ENCODE data around the gene MAGI2.
"Not testable (repeated sequence)": the region's sequence is repeated elsewhere in the genome, so short reads cannot be mapped to it uniquely, and the experiment has no call there.

MAGI2 gene

GRCh38 chr7:79035858-79036257 lies 417.6 kb downstream of the MAGI2 start:
- DNase-seq: no peak

GRCh38 chr7:79034730-79035129 lies 418.7 kb downstream of the MAGI2 start:
- no peak for DNase-seq

GRCh38 chr7:79019711-79020110 lies 433.8 kb downstream of the MAGI2 start:
- DNase-seq: not testable (repeated sequence)

GRCh38 chr7:79011921-79012320 lies 441.5 kb downstream of the MAGI2 start:
- DNase-seq: no peak

DNA sequence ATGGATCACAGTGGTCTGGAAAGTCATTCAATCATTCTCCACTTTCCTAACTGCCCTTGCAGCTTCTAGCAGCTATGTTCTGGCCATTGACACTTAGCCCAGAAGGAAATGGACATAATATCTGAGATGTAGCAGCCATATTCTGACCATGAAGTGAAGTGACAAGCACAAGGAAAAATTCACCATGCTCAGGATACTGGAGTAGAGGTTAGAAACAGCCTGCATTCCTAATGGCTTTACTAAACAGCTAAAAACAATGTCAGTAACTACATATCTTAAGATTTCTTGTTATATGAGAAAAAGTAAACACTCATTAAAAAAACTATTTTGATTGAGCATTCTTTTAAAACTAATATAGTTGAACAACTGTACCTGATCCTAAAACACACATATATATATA lies 443.8 kb downstream of the MAGI2 start:
- no peak for DNase-seq

GRCh38 chr7:79008786-79009185 lies 444.7 kb downstream of the MAGI2 start:
- DNase-seq: no peak

- DNase-seq: no peak
Measured at GRCh38 chr7:78996013-78996412, 457.5 kb downstream of the MAGI2 start.

DNA sequence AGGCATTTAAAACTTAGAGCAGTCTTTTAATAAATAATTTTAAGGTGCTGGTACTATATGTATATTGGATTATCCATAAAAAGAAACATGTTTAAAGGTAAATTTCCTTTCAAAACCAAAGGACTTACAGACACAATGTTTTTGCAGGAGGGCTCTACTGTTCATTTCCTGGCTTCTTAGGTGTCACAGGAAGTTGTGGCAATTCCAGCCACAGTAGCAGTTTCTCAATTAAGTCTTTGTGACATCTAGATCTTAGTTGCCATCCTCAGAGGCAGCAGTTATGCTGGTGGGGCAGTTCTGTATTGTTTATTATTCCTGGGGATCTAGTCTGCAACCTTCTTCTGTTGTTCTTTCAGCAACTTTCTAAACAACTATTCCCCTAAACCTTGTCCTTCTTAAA lies 460.1 kb downstream of the MAGI2 start:
- DNase-seq: no peak

DNA sequence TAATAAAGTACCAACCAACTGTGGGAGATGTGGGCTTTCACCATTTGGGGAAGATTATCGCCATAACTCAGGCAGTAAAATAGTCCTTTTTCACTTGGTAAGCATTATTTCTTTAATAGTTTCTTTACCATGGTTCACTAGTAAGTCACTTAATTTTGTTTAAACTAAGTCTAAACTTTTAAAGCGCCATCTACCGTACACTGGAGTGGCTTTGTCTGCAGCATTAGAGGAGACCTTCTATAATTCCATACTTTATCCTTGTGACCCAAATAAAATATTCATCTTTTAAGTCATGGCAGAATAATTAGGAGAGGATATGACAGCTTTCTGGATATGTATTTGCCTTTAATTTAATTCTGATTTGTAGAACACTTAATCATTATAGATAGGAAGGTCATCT lies 468.0 kb downstream of the MAGI2 start:
- no peak for DNase-seq

GRCh38 chr7:78983483-78983882 lies 470.0 kb downstream of the MAGI2 start:
- DNase-seq: no peak

DNA sequence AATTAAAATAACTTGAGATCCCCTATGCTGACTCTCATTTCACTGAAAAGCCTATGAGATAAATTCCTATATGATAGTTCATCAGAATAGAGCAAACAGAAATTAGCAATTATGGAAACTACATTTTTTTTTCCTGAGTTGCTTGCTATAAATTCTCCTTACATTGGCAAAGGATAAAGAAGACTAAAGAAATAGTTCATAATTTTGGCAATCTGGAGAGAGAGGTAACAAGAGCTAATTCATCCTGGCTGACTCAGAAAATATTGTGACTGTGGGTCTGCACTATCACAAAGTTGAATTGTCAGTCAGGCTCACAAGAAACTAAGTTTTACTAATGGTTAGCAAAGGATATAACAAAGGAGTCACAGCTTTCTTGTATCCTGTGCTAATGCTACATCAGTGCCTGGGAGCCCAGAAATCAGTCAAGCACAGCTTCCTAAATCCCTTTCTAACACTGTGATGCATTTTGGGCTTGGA lies 483.0 kb downstream of the MAGI2 start:
- DNase-seq: no peak

GRCh38 chr7:78968951-78969350 lies 484.5 kb downstream of the MAGI2 start:
- no peak for DNase-seq

DNA sequence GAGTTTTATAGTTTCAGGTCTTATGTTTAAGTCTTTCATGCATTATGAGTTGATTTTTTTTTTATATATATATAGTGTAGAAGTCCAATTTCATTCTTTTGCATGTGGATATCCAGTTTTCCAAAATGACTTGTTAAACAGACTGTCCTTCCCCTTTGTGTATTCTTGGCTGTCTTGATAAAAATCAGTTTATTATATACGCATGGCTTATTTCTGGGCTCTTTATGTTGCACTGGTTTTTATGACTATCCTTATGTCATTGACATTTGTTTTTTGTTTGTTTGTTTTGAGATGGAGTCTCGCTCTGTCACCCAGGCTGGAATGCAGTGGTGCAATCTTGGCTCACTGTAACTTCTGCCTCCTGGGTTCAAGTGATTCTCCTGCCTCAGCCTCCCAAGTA lies 485.9 kb downstream of the MAGI2 start:
- not testable (repeated sequence) for DNase-seq

DNA sequence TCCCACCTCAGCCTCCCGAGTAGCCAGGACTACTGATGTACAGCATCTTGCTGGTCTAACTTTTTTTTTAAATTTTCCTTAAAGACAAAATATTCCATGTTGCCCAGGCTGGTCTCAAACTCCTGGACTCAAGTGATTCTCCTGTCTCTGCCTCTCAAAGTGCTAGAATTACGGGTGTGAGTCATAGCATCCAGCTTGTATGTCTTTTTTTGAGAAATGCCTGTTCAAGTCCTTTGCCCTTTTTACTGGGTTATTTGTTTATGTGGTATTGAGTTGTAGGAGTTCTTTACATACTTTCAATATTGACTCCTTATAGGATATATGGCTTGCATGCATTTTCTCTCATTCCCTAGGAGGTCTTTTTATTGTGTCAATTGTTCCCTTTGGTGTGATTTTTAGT lies 486.4 kb downstream of the MAGI2 start:
- DNase-seq: no peak

DNA sequence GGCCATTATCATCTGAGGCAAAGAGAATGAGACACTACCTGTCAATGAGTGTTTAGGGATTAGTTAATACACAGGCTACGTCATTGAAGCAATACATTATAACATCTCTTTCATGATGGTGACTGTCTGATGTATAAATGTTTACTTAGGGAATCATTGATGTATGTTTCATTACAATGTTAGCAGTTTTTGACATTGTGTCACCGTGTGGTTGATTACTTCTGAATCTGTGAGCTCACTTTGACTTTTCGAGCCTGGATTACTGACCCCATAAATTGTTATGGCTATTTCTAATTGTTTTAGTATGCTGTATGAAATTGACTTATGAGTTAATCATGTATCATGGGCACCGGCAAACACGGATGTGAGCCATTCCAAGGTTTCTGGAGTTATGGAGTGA lies 494.0 kb downstream of the MAGI2 start:
- DNase-seq: no peak

DNA sequence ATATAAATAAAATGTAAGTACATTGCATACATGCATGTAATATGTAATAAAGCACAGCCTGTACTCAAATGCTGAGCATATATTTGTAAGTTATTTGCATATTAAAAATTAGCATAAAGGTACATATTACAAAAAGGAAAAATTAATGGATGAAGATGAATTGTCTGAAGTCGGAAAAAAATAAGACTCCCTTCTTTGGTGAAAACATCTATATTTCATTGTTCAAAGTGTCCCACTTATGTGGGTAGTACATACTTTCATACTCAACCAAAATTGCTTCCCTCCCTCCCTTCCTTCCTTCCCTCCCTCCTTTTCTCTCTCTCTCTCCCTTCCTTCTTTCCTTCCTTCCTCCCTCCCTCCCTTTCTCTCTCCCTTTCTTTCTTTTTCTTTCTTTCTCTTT lies 498.1 kb downstream of the MAGI2 start:
- DNase-seq: no peak

GRCh38 chr7:78953726-78954363 lies 499.6 kb downstream of the MAGI2 start:
- DNase-seq: no peak

GRCh38 chr7:78953090-78953489 lies 500.4 kb downstream of the MAGI2 start:
- DNase-seq: no peak

GRCh38 chr7:78939669-78940068 lies 513.8 kb downstream of the MAGI2 start:
- no peak for DNase-seq

- DNase-seq: no peak
Measured at GRCh38 chr7:78924581-78924980, 528.9 kb downstream of the MAGI2 start.

GRCh38 chr7:78912781-78913180 lies 540.7 kb downstream of the MAGI2 start:
- DNase-seq: no peak

- no peak for DNase-seq
Measured at GRCh38 chr7:78906735-78907134, 546.7 kb downstream of the MAGI2 start.

- DNase-seq: no peak
Measured at GRCh38 chr7:78905436-78905835, 548.0 kb downstream of the MAGI2 start.

DNA sequence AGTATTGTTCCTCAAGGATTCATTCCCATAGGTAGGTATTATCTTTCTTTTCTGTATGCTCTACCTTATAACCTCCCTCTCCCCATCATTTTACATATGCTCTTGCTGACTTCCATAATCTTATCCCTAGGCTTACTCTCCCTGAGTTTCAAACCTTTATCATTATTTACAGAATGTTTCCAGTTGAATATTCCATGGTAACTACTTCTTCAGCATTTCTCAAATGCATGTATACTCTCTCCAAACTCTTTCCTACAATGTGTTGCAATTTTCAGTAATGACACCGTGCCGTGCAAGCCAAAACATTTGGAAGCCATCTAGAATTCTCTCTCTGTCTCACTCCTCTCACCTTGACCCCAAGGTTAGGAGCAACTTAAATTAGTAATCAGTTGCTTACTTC lies 548.5 kb downstream of the MAGI2 start:
- no peak for DNase-seq

GRCh38 chr7:78901566-78901965 lies 551.9 kb downstream of the MAGI2 start:
- DNase-seq: no peak
